Activated B cell treated with CpG ODN at 0.5 μM for 24 hours (primary cell): ENCODE results near the gene SBK2. TPM values are rescaled to one million over a fixed set of nuclear protein-coding genes. Genes with fewer than 3 reads are reported as not detected.

ENCODE experiments used
- ATAC-seq: fragments of 200-7000 bp; cut with Tn5 transposase; one replicate; pipeline ENCODE4 v1.10.0; 2021; ENCODE audit warnings: low read depth, mild to moderate bottlenecking, moderate library complexity
- CTCF ChIA-PET: fragments of 350-600 bp; sonication (Branson Sonifier 250); formaldehyde crosslinking; loops from one replicate; lab custom pipeline; 2021; ENCODE audit warnings: antibody characterized with exemption; lab: Charles Lee
- POLR2A ChIA-PET: fragments of 350-600 bp; sonication (Branson Sonifier 250); formaldehyde crosslinking; loops from one replicate; lab custom pipeline; 2021; ENCODE audit warnings: antibody characterized with exemption; lab: Charles Lee
- DNase-seq: peaks from one replicate; pipeline ENCODE4 v3.0.0; 2022
- H3K27ac Mint-ChIP-seq: one replicate; pipeline ENCODE4 v1.8.0; 2020; ENCODE audit warnings: mixed read lengths
- H3K27me3 Mint-ChIP-seq: one replicate; pipeline ENCODE4 v1.8.0; 2021; ENCODE audit warnings: mixed read lengths
- H3K36me3 Mint-ChIP-seq: one replicate; pipeline ENCODE4 v1.8.0; 2021; ENCODE audit warnings: low read depth, mixed read lengths
- H3K4me1 Mint-ChIP-seq: one replicate; pipeline ENCODE4 v1.8.0; 2021; ENCODE audit warnings: mixed read lengths
- H3K4me3 Mint-ChIP-seq: one replicate; pipeline ENCODE4 v1.8.0; 2020; ENCODE audit warnings: mild to moderate bottlenecking, mixed read lengths
- H3K9me3 Mint-ChIP-seq: one replicate; pipeline ENCODE4 v1.8.0; 2020; ENCODE audit warnings: mixed read lengths
- CTCF ChIP-seq: fragments of 200-600 bp; IDR thresholded peaks from one replicate; pipeline ENCODE4 v1.8.0; 2022; ENCODE audit warnings: antibody characterized with exemption, mild to moderate bottlenecking
- intact Hi-C: fragments of 100-400 bp; cut with micrococcal nuclease; formaldehyde crosslinking; loops from one replicate; pipeline ENCODE4 v1.15.1; 2024
- total RNA-seq: library from RNA; stranded (reverse); gene quantifications from 2 replicates; pipeline ENCODE4 v1.2.3, GENCODE V29; 2022

Gene SBK2
- total RNA-seq, 1 donor from 2014 or later = not detected

GRCh38 chr19:55495646-55496349 is 41.1 kb downstream of the SBK2 start:
- ChIA-PET POLR2A (interaction anchor here (0.6 kb wide), 1 partner anchor 27 kb away, joined by 3 read pairs; no protein-coding TSS in a partner anchor), CTCF (interaction anchor here (0.8 kb wide), 1 partner anchor 8 kb away, joined by 3 read pairs; no protein-coding TSS in a partner anchor)
- peaks cover 9% of the 10 kb centered on the region for H3K27me3 Mint-ChIP-seq
- DNase-seq (no peak), ATAC-seq (no peak)
- H3K9me3 Mint-ChIP-seq = no peaks in the 10 kb centered on the region
- no peaks in the 10 kb centered on the region for H3K4me1 Mint-ChIP-seq
- intact Hi-C loops = no loop called here
- no peak overlapping the region for H3K4me3 Mint-ChIP-seq
- no peak for TF ChIP-seq CTCF
- H3K36me3 Mint-ChIP-seq = no peaks in the 10 kb centered on the region
- no peak overlapping the region for H3K27ac Mint-ChIP-seq

- no peak for TF ChIP-seq CTCF
- Mint-ChIP-seq H3K27ac (no peak overlapping the region), H3K27me3 (peaks cover 9% of the 10 kb centered on the region), H3K36me3 (no peaks in the 10 kb centered on the region), H3K4me1 (no peaks in the 10 kb centered on the region), H3K9me3 (no peaks in the 10 kb centered on the region), H3K4me3 (no peak overlapping the region)
- intact Hi-C loops = no loop called here
- no peak for DNase-seq
- POLR2A ChIA-PET = no interaction called here
- no peak for ATAC-seq
- CTCF ChIA-PET = interaction anchor here (0.7 kb wide), 1 partner anchor 12 kb away, joined by 3 read pairs; no protein-coding TSS in a partner anchor
These were observed 42.7 kb downstream of the SBK2 start for GRCh38 chr19:55494172-55494761.

- Mint-ChIP-seq H3K27ac (no peak overlapping the region), H3K4me1 (no peaks in the 10 kb centered on the region), H3K27me3 (peaks cover 9% of the 10 kb centered on the region), H3K4me3 (no peak overlapping the region), H3K9me3 (no peaks in the 10 kb centered on the region), H3K36me3 (no peaks in the 10 kb centered on the region)
- CTCF ChIA-PET = no interaction called here
- no peak for DNase-seq
- no peak for ATAC-seq
- TF ChIP-seq CTCF = no peak
- POLR2A ChIA-PET = no interaction called here
- intact Hi-C loops = no loop called here
These were observed 43.2 kb downstream of the SBK2 start for GRCh38 chr19:55493645-55494171.

GRCh38 chr19:55493052-55493644 is 43.8 kb downstream of the SBK2 start:
- ATAC-seq (no peak), DNase-seq (no peak)
- Mint-ChIP-seq H3K9me3 (no peaks in the 10 kb centered on the region), H3K27me3 (peaks cover 9% of the 10 kb centered on the region), H3K4me1 (no peaks in the 10 kb centered on the region), H3K36me3 (no peaks in the 10 kb centered on the region), H3K27ac (no peak overlapping the region), H3K4me3 (no peak overlapping the region)
- POLR2A ChIA-PET = no interaction called here
- TF ChIP-seq CTCF = no peak
- CTCF ChIA-PET = no interaction called here
- intact Hi-C loops = no loop called here

- ATAC-seq (no peak), DNase-seq (no peak)
- Mint-ChIP-seq H3K36me3 (no peaks in the 10 kb centered on the region), H3K27me3 (peaks cover 9% of the 10 kb centered on the region), H3K9me3 (no peaks in the 10 kb centered on the region), H3K4me3 (no peak overlapping the region), H3K27ac (no peak overlapping the region), H3K4me1 (no peaks in the 10 kb centered on the region)
- ChIA-PET CTCF (interaction anchor here (1.2 to 1.5 kb wide), 3 partner anchors 11 to 139 kb away, joined by 3 to 6 read pairs (median 3); no protein-coding TSS in a partner anchor), POLR2A (no interaction called here)
- intact Hi-C loops = no loop called here
- TF ChIP-seq CTCF = no peak
These were observed 44.5 kb downstream of the SBK2 start for GRCh38 chr19:55492362-55492944.
